GM12878 (cell line): ENCODE data around the gene RGS12.

ENCODE experiments used
- GABPA ChIP-seq: IDR thresholded peaks from 2 replicates; pipeline ENCODE4 v1.6.1; 2014; ENCODE audit warnings: antibody characterized with exemption, low read depth, mild to moderate bottlenecking, inconsistent platforms
- HCFC1 ChIP-seq: fragments of 150-350 bp; IDR thresholded peaks from 2 replicates; pipeline ENCODE4 v1.6.1; 2014; ENCODE audit warnings: low read length
- KAT2A ChIP-seq: conservative IDR thresholded peaks from 2 replicates; pipeline ENCODE4 v1.6.1; 2011; ENCODE audit warnings: low read depth, low read length; ENCODE audit not compliant: control insufficient read depth
- POLR2A ChIP-seq: IDR thresholded peaks from 2 replicates; pipeline ENCODE4 v1.6.1; 2011; ENCODE audit warnings: low read depth, mild to moderate bottlenecking, low read length
- SIN3A ChIP-seq: IDR thresholded peaks from 2 replicates; pipeline ENCODE4 v1.6.1; 2012; ENCODE audit warnings: low read depth, low read length, improper control_type of control experiment
- TF ChIP-seq, protein P1 (sequence below), 3 experiments: IDR thresholded peaks in 2 of 3; conservative IDR thresholded peaks in 1 of 3; 2 replicates each; pipeline ENCODE4 v1.5.1; 2011; ENCODE audit warnings: low read depth in 3 of 3, low read length in 3 of 3, mild to moderate bottlenecking in 3 of 3, control low read depth in 2 of 3, moderate library complexity in 2 of 3, inconsistent platforms in 1 of 3, mixed read lengths in 1 of 3; ENCODE audit not compliant: control insufficient read depth in 2 of 3, insufficient read depth in 1 of 3; ENCODE audit errors: extremely low read depth in 1 of 3

DNA sequence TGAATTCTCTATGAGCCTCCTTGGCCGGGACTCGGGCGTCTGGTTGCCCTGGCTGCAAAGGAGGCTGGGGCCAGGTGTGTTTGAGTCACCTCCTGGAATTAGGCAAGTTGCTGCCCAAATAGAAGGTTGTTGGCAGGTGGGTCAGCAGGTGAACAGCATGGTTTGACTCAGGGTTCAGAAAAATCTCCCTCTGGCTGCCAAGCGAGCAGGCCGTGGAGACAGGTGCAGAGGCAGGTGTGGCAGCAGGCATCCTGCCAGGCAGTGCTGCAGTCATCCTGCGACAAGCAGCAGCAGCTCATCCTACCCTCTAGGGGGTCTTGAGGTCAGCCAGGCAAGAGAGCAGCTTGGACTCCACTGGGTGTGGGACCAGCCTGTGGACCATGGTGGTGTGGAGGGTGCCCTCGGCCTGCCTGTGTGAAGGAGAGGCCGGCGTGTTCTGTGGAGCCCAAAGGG lies 35.7 kb upstream of the RGS12 start:
- no peak for TF ChIP-seq GABPA
- TF ChIP-seq HCFC1, result no peak
- no peak for TF ChIP-seq POLR2A
- no peak for TF ChIP-seq KAT2A
- no peak for TF ChIP-seq SIN3A
- TF ChIP-seq, protein P1, sequence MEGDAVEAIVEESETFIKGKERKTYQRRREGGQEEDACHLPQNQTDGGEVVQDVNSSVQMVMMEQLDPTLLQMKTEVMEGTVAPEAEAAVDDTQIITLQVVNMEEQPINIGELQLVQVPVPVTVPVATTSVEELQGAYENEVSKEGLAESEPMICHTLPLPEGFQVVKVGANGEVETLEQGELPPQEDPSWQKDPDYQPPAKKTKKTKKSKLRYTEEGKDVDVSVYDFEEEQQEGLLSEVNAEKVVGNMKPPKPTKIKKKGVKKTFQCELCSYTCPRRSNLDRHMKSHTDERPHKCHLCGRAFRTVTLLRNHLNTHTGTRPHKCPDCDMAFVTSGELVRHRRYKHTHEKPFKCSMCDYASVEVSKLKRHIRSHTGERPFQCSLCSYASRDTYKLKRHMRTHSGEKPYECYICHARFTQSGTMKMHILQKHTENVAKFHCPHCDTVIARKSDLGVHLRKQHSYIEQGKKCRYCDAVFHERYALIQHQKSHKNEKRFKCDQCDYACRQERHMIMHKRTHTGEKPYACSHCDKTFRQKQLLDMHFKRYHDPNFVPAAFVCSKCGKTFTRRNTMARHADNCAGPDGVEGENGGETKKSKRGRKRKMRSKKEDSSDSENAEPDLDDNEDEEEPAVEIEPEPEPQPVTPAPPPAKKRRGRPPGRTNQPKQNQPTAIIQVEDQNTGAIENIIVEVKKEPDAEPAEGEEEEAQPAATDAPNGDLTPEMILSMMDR (IDR thresholded peaks at IDR 0.05 in 2 of 3, conservative IDR thresholded peaks at IDR 0.05 in 1 of 3; ENCODE audit: control insufficient read depth in 2 of 3, extremely low read depth in 1 of 3, insufficient read depth in 1 of 3, low read depth in 3 of 3, low read length in 3 of 3), result no peak
